K562 (cell line): ENCODE measurements around the gene CDC37. TPM values are rescaled to one million over a fixed set of nuclear protein-coding genes. Genes with fewer than 3 reads are reported as not detected.
A peak's percentile ranks its signal among the peaks of the same experiment; 100 is the strongest.

Experiments used
- CEBPB ChIP-seq: fragments of 450-650 bp; IDR thresholded peaks from 2 replicates; pipeline ENCODE4 v1.6.1; 2016; ENCODE audit warnings: missing genetic modification characterization, missing compliant biosample characterization
- DMBX1 ChIP-seq: fragments of 250-450 bp; sonication (Bioruptor Pico); IDR thresholded peaks from 2 replicates; pipeline ENCODE4 v1.8.0; 2022; ENCODE audit warnings: inconsistent platforms, mild to moderate bottlenecking, moderate library complexity, borderline replicate concordance
- ERF ChIP-seq: fragments of 450-650 bp; formaldehyde crosslinking; IDR thresholded peaks from 2 replicates; pipeline ENCODE4 v1.4.0; 2020; ENCODE audit warnings: mild to moderate bottlenecking, mixed read lengths
- HMGN3 ChIP-seq: IDR thresholded peaks from 2 replicates; pipeline ENCODE4 v1.6.1; 2011; ENCODE audit warnings: borderline replicate concordance, low read depth, mild to moderate bottlenecking, mixed read lengths, low read length; ENCODE audit not compliant: insufficient read length; ENCODE audit errors: extremely low read depth
- MIER1 ChIP-seq: fragments of 450-650 bp; IDR thresholded peaks from 2 replicates; pipeline ENCODE4 v1.6.1; 2016; ENCODE audit warnings: antibody characterized with exemption, mild to moderate bottlenecking, low read depth
- POLR2AphosphoS2 ChIP-seq: IDR thresholded peaks from 2 replicates; pipeline ENCODE4 v1.6.1; 2012; ENCODE audit warnings: low read length, improper control_type of control experiment
- POLR2AphosphoS5 ChIP-seq: IDR thresholded peaks from 2 replicates; pipeline ENCODE4 v1.6.1; 2011; ENCODE audit warnings: mild to moderate bottlenecking, low read depth, low read length, moderate library complexity; ENCODE audit not compliant: control insufficient read depth, insufficient read depth
- RBM22 ChIP-seq: fragments of 200-400 bp; formaldehyde crosslinking; IDR thresholded peaks from 2 replicates; pipeline ENCODE4 v1.6.1; 2018; ENCODE audit warnings: low read length, low read depth; ENCODE audit not compliant: poor library complexity, severe bottlenecking
- SAFB2 ChIP-seq: fragments of 200-400 bp; formaldehyde crosslinking; IDR thresholded peaks from 2 replicates; pipeline ENCODE4 v1.6.1; 2018; ENCODE audit warnings: borderline replicate concordance, low read length, low read depth, moderate library complexity; ENCODE audit not compliant: severe bottlenecking
- TEAD2 ChIP-seq: fragments of 450-650 bp; IDR thresholded peaks from 2 replicates; pipeline ENCODE4 v1.6.1; 2016; ENCODE audit warnings: missing genetic modification characterization, control low read depth, missing compliant biosample characterization
- THAP7 ChIP-seq: fragments of 250-450 bp; sonication (Bioruptor Pico); IDR thresholded peaks from 2 replicates; pipeline ENCODE4 v1.5.0; 2021
- ZFPM2 ChIP-seq: fragments of 250-450 bp; sonication (Bioruptor Pico); IDR thresholded peaks from 2 replicates; pipeline ENCODE4 v1.5.1; 2022; ENCODE audit warnings: mild to moderate bottlenecking
- ZKSCAN8 ChIP-seq: fragments of 200-800 bp; sonication (Bioruptor generic); IDR thresholded peaks from 2 replicates; pipeline ENCODE4 v1.6.1; 2016; ENCODE audit warnings: missing genetic modification characterization, missing compliant biosample characterization
- ZNF165 ChIP-seq: fragments of 250-450 bp; sonication (Bioruptor Pico); IDR thresholded peaks from 2 replicates; pipeline ENCODE4 v1.4.0; 2020; ENCODE audit warnings: borderline replicate concordance
- ZNF778 ChIP-seq: fragments of 450-650 bp; formaldehyde crosslinking; IDR thresholded peaks from 2 replicates; pipeline ENCODE4 v1.4.0; 2020; ENCODE audit warnings: mild to moderate bottlenecking, moderate library complexity
- polyA plus RNA-seq, 8 experiments: library from polyadenylated mRNA; depleted of rRNA in 4 of 8; stranded (reverse) in 5 of 8; unstranded in 3 of 8; fragments of >200 nt; fragmentation: Nextera tagmentation in 2 of 8; fragmentation: Illumina TruSeq in 1 of 8; extraction: Ambion mirVana in 2 of 8; extraction: Trizol in 1 of 8; gene quantifications; 2 replicates each; pipeline versions ENCODE4 v1.2.1 to v1.2.3, GENCODE V29; 2011 to 2014; ENCODE audit warnings: inconsistent platforms in 1 of 8, missing spikeins in 1 of 8
- total RNA-seq, 7 experiments: library from RNA; depleted of rRNA in 6 of 7; stranded (reverse); fragments of >200 nt in 6 of 7; fragmentation: Illumina TruSeq in 2 of 7; extraction: Trizol in 2 of 7; gene quantifications; 2 replicates each; pipeline versions ENCODE4 v1.2.1 to v1.2.3, GENCODE V29; 2011 to 2021; ENCODE audit warnings: low replicate concordance in 1 of 7
- TF ChIP-seq, protein P1 (sequence below): sonication (generic); formaldehyde crosslinking; IDR thresholded peaks from 2 replicates; pipeline ENCODE4 v1.5.0; 2020; ENCODE audit warnings: missing genetic modification reagents
- TF ChIP-seq, protein P2 (sequence below): IDR thresholded peaks from 2 replicates; pipeline ENCODE4 v1.6.1; 2011; ENCODE audit warnings: borderline replicate concordance, low read depth, mild to moderate bottlenecking, moderate library complexity, low read length; ENCODE audit not compliant: insufficient read depth, poor library complexity, severe bottlenecking
- TF ChIP-seq, protein P3 (sequence below): fragments of 450-650 bp; formaldehyde crosslinking; conservative IDR thresholded peaks from 2 replicates; pipeline ENCODE4 v1.4.0; 2022; ENCODE audit warnings: mild to moderate bottlenecking, missing genetic modification characterization
- TF ChIP-seq, protein P4 (sequence below): fragments of 250-450 bp; sonication (Bioruptor Pico); IDR thresholded peaks from 2 replicates; pipeline ENCODE4 v1.5.0; 2021

CDC37 gene
- total and polyA plus RNA-seq, 9 of the 15 experiments (the other 6 are each of a cell fraction or from before 2014, with no cell fraction given): 6.6 to 538 (median 227) TPM

DNA sequence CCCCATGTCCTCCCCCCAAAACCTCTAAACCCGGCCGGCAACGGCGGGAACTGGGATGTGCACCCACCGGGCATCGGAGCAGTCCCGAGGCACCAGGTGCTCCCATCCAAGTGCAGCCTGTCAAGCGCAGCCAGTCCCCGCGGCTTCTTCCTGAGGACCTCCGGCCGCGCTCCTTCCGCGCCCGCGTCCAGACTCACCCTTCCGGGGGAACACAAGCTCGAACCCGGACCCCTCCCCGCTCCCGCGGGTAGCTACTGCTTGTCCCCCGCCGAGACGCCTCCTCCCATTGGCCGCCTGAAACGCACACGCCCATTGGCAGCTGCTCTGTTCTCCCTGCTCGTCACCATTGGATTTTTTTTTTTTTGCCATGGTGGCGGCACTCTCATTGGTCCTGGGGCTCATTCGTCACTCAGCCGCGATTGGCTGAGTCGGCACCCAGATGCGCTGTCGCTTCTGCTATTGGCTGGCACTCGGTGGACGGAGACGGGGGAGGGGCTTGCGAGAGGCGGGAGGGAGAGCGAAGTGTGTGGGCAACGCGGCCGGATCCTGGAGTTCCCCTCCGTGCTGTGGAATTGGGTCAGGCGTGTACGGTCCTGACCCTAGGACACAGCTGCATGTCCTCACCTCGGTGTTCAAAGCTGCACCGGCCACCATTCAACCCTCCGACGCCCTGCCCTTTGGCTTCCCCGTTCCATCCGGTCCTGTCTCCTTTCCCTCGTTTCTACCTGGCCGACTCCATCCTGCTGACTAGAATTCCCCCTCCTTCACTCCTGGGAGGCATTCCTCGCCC is 22.8 kb downstream of the CDC37 start, which contains the start of gene TYK2 (continued):
- TF ChIP-seq, protein P1, sequence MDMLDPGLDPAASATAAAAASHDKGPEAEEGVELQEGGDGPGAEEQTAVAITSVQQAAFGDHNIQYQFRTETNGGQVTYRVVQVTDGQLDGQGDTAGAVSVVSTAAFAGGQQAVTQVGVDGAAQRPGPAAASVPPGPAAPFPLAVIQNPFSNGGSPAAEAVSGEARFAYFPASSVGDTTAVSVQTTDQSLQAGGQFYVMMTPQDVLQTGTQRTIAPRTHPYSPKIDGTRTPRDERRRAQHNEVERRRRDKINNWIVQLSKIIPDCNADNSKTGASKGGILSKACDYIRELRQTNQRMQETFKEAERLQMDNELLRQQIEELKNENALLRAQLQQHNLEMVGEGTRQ (CRISPR knock-in tag): no peak
- TF ChIP-seq DMBX1: no peak
- TF ChIP-seq ZKSCAN8: peak; percentile 99
- TF ChIP-seq MIER1: no peak; the same call in 1 of the 2 replicates
- no peak for TF ChIP-seq CEBPB
- TF ChIP-seq POLR2AphosphoS2: no peak
- no peak for TF ChIP-seq RBM22
- TF ChIP-seq, protein P2, sequence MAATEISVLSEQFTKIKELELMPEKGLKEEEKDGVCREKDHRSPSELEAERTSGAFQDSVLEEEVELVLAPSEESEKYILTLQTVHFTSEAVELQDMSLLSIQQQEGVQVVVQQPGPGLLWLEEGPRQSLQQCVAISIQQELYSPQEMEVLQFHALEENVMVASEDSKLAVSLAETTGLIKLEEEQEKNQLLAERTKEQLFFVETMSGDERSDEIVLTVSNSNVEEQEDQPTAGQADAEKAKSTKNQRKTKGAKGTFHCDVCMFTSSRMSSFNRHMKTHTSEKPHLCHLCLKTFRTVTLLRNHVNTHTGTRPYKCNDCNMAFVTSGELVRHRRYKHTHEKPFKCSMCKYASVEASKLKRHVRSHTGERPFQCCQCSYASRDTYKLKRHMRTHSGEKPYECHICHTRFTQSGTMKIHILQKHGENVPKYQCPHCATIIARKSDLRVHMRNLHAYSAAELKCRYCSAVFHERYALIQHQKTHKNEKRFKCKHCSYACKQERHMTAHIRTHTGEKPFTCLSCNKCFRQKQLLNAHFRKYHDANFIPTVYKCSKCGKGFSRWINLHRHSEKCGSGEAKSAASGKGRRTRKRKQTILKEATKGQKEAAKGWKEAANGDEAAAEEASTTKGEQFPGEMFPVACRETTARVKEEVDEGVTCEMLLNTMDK: no peak
- peak; percentile 21 for TF ChIP-seq HMGN3
- TF ChIP-seq ZNF778: no peak
- TF ChIP-seq SAFB2: no peak
- TF ChIP-seq ZFPM2 (CRISPR knock-in tag): 0 out of 2 replicates have a peak, but pooled peaks have one; percentile 23
- TF ChIP-seq TEAD2 (tag): no peak
- peak; percentile 71 for TF ChIP-seq POLR2AphosphoS5
- TF ChIP-seq ERF (CRISPR knock-in tag): no peak
- TF ChIP-seq, protein P3, sequence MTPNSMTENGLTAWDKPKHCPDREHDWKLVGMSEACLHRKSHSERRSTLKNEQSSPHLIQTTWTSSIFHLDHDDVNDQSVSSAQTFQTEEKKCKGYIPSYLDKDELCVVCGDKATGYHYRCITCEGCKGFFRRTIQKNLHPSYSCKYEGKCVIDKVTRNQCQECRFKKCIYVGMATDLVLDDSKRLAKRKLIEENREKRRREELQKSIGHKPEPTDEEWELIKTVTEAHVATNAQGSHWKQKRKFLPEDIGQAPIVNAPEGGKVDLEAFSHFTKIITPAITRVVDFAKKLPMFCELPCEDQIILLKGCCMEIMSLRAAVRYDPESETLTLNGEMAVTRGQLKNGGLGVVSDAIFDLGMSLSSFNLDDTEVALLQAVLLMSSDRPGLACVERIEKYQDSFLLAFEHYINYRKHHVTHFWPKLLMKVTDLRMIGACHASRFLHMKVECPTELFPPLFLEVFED: no peak
- no peak for TF ChIP-seq ZNF165 (CRISPR knock-in tag)
- TF ChIP-seq, protein P4, sequence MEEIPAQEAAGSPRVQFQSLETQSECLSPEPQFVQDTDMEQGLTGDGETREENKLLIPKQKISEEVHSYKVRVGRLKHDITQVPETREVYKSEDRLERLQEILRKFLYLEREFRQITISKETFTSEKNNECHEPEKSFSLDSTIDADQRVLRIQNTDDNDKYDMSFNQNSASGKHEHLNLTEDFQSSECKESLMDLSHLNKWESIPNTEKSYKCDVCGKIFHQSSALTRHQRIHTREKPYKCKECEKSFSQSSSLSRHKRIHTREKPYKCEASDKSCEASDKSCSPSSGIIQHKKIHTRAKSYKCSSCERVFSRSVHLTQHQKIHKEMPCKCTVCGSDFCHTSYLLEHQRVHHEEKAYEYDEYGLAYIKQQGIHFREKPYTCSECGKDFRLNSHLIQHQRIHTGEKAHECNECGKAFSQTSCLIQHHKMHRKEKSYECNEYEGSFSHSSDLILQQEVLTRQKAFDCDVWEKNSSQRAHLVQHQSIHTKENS (CRISPR knock-in tag): no peak
- TF ChIP-seq THAP7 (CRISPR knock-in tag): no peak
